UCSD-AML1 (cell line): Measurements from ENCODE around the gene COMMD2.
A peak's percentile ranks its signal among the peaks of the same experiment; 100 is the strongest.

Source experiments
- DNase-seq: peaks from one replicate; lab custom pipeline; 2025; ENCODE audit not compliant: unreplicated experiment; lab: John Stamatoyannopoulos, UW

COMMD2 gene

DNA sequence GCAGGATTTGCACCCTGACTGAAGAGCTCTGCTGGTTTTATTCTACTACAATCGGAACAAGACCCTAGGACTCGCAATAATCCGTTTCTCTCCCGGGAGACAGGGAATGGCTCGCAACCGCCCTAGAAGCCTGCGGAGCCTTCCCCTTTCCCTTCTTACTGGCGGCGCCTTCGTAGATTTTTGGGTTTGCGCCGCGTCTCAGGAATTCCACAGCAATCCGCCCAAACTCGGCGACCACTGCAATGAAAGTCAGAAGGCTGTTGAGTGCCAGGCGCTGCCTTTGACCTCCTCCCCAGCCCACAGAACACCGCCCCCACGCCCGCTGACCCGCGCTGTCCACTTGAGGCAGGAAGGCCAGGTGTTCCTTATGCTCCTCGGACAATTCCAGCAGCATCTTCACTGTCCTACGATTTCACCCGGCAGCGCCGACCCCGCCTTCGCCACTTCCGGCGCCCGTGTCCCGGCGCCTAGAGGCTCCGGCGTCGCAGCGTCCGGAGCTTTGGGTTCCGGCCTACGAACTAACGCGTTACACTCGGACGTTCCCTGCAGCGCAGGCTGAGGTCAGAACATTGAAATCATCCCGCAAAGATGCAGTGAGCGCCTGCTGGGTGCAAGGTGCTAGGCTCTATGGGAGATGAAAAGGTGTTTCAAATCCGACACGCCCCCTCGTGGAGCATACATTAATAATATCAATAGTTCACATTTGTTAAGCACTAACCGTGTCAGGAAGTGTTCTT, at the start of gene COMMD2:
TSS of gene COMMD2 (minus strand) at position 439 of the 737 bp plus-strand sequence. CDS start at position 394, 45 bp downstream.
- peak; percentile 86 for DNase-seq

DNA sequence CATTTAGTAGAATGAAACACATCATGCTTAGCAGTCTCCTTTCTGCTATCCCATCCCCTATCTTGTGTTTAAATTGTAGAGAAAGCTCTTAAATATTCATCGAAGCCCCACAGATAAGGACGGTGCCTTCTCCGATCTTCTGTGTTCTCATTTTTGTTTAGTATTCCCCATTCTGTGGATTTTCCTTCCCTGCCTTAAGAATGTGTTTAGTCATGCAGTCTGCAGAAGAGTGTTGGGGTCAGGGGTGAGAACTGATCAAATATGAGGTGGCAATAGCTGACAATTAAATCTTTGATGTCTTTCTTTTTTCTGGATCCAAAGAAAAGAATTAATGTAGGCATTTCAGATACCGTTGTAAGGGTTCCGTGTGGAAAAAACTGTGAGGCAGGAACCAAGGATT, 49.4 kb upstream of the COMMD2 start:
- no peak for DNase-seq

- no peak for DNase-seq
Measured at GRCh38 chr3:149801195-149801594, 48.9 kb upstream of the COMMD2 start.

DNA sequence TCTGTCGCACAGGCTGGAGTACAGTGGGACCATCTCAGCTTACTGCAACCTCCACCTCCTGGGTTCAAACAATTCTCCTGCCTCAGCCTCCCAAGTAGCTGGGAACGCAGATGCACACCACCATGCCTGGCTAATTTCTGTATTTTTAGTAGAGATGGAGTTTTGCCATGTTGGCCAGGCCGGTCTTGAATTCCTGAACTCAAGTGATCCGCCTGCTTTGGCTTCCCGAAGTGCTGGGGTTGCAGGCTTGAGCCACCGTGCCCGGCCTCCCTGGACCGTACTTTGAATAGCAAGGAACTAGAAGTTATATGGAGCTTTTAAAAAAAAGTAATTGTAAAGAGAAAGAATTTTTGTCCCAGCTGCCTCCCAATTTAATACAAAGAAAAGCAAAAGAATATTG, 48.4 kb upstream of the COMMD2 start:
- no peak for DNase-seq

GRCh38 chr3:149796026-149796425, 43.7 kb upstream of the COMMD2 start:
- no peak for DNase-seq

GRCh38 chr3:149792452-149793270, 40.4 kb upstream of the COMMD2 start, which contains the start of gene ANKUB1:
TSS of gene ANKUB1 (minus strand) at chr3:149792554. CDS start at chr3:149792366, 188 bp downstream.
- DNase-seq, result no peak

GRCh38 chr3:149790698-149791097, 38.4 kb upstream of the COMMD2 start:
- no peak for DNase-seq

DNA sequence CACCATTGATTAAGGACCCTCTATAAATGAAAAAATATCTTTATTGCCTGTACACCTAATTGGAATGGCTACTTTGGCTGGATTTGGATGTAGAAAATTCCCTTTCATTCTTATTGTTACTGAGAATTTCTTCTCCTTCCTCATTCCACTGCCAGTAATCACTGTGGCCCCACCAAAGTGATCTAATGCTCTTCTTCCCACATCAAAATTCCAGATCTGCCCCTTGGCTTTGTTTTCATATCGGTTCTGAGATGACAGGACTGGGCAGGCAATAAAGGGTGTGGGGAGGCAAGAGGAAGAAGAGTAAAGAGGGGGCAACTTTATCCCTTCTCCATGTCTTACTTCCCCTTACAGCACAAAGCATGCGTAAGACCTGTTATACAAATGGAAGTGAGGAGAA, 38.0 kb upstream of the COMMD2 start:
- no peak for DNase-seq

GRCh38 chr3:149784064-149784704, 31.9 kb upstream of the COMMD2 start:
- DNase-seq, result no peak

- DNase-seq, result no peak
Measured at GRCh38 chr3:149783576-149783975, 31.3 kb upstream of the COMMD2 start.

GRCh38 chr3:149781741-149782140, 29.5 kb upstream of the COMMD2 start:
- no peak for DNase-seq

DNA sequence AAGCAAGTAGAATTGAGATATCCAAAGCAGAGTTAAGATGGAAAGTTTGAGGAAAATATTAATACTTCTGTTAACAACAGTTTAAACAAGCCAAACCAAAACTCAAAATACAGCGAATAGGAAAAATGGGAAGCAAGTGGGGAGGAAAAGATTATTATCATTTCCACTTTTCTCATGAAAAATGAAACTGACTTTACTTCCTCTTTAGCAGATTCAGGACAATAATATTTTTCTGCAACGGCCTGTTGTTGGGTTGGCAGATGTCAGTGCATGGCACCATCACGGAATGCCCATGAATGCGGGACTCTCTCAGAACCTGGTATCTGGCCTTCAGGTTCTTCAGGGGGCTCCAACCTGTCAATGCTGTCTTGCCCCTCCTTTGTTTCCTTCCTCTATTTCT, 28.9 kb upstream of the COMMD2 start:
- peak; percentile 29 for DNase-seq

GRCh38 chr3:149777414-149778214, 25.3 kb upstream of the COMMD2 start:
- no peak for DNase-seq

DNA sequence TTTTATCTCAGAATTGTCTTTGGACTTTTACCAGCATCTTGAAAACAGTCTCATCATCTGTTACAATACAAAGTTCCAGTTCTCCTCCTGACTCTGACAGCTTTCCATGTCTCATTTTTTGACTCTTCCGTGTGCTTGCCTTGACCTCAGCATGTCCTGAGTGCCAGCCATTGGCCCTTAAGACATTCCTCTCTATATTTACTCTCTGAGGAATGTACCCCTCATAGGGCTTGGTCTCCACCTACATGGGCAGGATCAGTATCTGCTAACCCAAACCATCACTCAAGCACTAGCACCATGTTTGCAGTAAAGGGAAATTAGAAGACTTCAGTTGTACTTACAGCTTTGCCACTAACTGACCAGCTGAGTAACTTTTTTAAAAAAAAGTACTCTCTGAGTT, 23.9 kb upstream of the COMMD2 start:
- no peak for DNase-seq

- no peak for DNase-seq
Measured at GRCh38 chr3:149772861-149773260, 20.6 kb upstream of the COMMD2 start.

GRCh38 chr3:149771652-149772271, 19.5 kb upstream of the COMMD2 start:
- DNase-seq, result no peak

DNA sequence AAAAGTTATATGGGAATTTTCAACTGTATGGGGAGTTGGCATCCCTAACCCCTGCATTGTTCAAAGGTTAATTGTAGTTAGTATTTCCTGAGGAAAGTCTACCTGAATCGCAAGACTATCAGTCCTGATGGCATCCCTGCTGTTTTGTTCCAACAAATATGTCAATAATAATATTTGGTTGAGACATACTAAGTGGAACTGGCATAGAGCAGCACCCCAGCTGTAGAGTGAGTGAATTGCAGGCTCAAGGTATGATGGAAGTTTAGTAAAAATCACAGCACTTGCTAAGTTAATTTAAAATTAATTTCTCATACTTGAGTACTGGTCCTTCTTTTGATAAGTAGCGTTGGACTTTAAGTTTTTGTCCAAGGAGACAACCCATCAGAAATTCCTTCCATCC, 18.0 kb upstream of the COMMD2 start:
- DNase-seq, result no peak

- DNase-seq, result no peak
Measured at GRCh38 chr3:149768704-149769103, 16.4 kb upstream of the COMMD2 start.

GRCh38 chr3:149767720-149768119, 15.4 kb upstream of the COMMD2 start:
- DNase-seq, result no peak

DNA sequence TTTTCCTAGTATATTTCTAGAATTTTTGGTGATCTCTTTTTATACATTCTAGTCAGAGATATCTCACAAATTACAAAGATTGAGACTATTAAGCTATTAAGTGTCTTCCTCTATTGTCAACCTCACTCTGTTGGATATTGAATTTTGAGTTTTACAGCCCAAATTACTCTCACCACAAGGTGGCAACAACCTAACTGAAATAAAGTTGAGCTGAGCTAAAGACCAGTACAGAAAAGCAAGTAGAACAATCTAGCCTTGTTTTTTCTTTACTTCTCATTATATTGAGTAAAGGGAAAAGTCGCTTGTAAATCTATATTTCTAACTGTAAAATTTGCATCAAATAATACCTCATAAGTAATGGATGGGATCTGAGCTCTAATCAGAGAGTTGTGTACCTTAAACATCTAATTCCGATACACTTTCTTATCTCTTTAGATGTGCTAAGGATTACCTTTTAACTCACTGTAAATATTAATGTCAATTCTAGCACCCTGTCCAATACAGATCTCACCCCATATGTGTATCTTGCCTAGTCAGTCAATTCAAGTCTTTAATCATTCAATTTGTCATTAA, 13.6 kb upstream of the COMMD2 start:
- DNase-seq, result no peak
